HG02678 (cell line): ENCODE data around the gene TMEM59.
"Not testable (repeated sequence)": the region's sequence is repeated elsewhere in the genome, so short reads cannot be mapped to it uniquely, and the experiment has no call there.

Experiments used
- ATAC-seq: cut with Tn5 transposase; IDR thresholded peaks from one replicate; pipeline ENCODE4 v1.9.1; 2021; ENCODE audit warnings: mild to moderate bottlenecking, moderate library complexity; ENCODE audit not compliant: unreplicated experiment

The TMEM59 gene

DNA sequence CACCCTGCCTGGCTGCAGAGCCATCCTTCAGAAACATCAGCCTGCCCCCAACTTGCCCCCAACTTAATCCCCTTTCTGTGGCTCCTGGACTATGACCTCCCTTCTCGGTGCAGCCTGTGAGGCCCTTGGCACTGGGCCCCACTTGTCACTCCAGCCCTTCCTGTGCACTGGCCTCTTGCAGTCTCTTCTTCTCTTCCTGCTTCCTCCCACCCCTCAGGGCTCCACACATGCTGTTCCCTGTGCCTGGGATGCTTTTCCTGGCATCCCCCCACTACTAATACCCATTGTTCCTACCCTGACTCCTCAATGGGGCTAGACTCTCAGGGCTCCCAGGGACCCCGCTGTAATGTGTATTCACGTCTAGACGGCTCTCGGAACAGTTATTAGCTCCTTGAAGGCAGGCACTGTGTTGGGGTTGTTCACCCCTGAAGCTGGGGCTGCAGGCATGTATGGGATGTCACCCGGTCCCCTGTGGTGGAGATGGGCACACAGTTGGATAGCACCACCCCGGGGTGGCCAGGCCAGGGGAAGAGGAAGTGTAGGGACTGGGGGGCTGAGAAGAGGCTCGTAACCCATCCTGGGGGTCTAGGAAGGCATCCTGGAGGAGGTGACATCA is 39.5 kb downstream of the TMEM59 start:
- ATAC-seq = no peak

DNA sequence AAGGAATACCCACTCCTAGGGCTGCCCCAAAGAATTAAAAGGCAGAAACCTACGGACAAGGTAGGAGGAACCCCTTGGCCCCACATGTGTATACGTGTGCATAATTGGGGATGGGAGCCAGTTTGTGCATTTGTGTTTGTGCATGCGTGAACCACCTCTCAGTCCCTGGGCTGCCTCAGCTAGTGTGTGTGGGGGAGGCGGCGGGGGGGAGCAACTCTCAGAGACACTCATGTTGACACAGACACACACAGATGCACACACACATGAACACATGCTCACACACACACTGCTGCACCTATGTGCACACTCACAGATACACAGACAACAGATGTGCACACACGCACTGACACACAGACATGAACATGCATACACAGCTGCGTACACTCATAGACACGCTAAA is 40.1 kb downstream of the TMEM59 start:
- ATAC-seq = no peak

DNA sequence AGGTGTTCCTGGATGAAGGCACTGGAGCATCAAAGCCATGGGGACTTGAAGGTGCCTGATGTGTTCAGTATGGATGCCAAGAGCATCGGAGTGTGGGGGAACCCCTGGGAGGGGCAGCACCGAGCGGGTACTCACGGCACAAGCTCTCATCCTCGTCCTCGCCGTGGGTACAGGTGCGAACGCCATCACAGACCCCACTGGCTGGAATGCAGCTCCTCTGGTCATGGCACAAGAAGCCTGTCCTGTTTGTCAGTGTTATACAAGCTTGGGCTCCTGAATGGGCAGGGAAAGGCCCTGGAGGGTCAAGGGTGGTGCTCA is 41.0 kb downstream of the TMEM59 start:
- no peak for ATAC-seq

DNA sequence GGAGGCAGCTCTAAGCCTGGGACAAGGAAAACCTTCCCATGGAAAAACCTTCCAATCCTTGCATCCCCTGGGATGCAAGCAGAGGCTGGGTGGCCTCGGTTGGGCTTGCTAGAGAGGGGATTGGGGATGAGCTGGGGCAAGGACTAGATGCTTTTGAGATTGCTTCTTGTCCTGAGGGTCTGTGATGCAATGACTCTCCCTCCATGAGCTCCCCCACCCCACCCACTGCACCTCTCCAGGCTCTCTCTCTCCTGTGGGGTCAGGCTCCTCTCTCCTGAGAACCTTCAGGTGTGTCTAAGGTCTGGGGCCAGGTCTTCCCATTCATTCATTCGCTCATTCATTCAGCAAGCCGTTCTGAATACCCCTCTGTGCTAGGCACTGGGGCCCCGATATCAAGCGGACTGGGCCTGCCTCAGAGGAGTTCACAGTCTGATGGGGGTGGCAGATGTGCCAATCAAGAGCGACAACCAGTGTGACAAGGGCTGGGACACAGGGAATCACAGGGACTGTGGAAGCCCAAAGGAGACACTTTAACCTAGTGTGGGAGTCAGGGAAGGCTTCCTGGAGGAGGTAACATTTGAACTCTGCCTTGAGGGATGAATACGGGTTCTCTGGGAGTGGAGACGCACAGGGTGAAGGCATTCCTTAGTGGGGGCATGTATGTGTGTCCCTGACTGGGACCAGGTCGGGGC is 41.5 kb downstream of the TMEM59 start:
- no peak for ATAC-seq

DNA sequence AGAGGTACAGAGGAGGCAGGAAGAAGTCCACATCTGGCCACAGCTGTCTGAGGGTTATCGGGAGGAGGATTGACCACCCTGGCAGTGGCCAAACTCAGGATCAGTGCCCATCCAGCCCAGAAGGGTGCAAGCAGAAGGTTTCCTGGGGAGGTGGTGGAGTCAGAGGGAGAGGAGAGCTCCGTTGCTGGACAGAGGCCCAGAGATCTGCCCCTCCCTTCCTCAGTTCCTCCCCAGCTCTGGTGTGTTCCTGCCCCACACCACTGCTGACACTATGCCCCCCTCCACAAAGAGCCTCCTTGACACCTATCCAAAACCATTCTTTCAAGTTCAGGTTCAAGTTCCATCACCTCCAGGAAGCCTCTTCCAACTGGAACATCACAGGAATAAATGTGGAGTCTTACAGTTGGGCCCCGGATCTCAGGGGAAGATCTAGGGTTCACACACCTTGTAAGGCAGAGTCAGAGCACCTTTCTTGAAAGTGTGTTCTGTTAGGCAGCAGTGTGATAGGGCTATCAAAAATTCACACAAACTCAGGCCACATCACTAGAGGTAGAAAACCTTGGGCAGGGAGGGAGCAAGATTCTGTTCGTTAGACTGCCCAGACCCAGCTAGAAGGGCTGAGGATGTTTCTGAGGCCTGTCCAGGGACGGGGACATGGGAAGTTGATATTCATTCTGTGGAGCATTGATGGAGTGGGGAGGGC is 42.4 kb downstream of the TMEM59 start:
- ATAC-seq = no peak

DNA sequence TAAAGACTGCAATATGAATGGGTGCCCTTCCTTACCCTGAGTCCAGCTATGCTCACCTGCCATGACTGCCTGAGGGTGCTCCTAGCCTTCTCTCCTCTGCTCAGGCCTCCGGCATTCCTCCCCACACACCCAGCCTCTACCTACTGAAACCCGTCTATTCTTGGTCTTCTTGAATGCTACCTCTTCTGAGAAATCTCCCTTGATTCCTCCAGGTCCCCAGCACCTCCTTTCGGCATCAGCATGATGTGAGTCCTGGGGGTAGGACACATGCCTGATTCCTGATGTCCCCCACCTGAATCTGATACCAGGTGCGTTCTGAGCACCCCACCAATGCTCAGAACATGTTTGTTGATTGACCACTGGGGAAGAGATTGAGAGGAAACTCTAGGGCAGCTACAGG is 43.6 kb downstream of the TMEM59 start:
- no peak for ATAC-seq

DNA sequence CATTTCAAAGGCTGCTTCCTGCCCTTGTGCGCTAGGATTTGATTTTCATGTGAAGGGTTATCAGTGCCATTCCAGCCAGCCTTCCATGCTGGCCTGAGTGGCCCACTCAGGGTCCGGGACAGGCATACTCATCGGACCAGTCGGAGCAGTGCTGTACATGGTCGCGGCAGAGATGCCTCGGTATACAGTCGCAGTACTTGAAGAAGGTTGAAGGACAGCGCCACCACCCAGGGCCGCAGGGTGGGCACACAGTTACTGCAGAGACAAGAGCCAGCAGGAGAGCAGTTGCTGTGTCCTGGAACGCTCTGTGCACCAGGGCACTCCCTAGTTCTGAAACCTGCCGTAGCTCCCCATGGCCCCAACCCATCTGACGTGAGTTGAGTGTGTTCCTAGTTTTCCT is 44.1 kb downstream of the TMEM59 start:
- no peak for ATAC-seq

DNA sequence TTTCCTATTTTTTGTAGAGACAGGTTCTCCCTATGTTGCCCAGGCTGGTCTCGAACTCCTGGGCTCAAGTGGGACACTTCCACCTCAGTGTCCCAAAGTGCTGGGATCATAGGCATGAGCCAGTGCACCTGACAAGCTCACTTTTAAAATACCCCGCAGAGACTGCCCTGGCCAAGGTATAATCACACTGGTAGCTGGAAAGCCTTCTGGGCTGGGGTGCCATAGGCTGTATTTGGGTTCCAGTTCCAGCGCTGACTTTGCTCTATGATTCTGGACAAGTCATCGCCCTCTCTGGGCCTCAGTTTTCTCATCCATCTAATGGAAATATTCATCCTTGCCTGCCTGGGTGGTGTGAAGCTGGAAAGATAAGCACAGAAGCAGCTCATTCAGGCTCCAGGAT is 45.4 kb downstream of the TMEM59 start:
- ATAC-seq = no peak

DNA sequence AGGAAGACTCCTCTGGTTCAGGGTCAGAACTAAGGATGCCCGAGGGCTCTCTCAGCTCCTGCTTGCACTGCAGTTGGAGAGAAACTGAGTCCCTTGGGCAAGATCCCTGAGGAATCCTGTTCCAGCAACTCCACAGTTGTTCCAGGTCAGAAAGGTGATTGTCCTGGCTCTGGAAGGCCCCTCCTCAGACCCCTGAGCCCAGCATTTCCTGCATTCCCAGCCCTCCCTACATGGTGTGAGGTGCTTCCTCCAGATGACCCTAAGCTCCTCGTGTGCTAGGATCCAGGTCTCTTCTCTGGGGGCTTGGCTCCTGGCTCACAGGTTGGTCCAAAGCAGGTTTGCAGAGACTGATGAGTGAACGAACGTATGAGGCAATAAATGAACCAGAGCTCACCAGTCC is 46.5 kb downstream of the TMEM59 start:
- no peak for ATAC-seq

DNA sequence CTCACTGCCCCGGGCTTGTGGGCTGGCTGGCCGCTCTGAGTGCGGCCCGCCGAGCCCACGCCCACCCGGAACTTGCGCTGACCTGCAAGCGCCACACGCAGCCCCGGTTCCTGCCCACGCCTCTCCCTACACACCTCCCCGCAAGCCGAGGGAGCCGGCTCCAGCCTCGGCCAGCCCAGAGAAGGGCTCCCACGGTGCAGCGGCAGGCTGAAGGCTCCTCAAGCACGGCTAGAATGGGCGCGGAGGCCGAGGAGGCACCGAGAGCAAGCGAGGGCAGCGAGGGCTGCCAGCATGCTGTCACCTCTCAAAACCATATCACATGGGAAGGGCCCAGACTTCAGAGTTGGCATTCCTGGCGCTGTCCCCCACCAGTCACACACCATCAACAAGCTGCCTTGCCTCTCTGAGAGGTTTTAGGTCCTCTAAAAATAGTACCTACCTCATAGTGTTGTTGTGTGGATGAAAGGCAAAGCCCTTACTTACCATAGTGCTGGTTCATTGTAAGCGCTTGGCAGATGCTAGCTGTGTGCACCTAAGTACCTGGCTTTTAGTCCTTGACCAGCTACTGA is 48.4 kb downstream of the TMEM59 start:
- no peak for ATAC-seq

DNA sequence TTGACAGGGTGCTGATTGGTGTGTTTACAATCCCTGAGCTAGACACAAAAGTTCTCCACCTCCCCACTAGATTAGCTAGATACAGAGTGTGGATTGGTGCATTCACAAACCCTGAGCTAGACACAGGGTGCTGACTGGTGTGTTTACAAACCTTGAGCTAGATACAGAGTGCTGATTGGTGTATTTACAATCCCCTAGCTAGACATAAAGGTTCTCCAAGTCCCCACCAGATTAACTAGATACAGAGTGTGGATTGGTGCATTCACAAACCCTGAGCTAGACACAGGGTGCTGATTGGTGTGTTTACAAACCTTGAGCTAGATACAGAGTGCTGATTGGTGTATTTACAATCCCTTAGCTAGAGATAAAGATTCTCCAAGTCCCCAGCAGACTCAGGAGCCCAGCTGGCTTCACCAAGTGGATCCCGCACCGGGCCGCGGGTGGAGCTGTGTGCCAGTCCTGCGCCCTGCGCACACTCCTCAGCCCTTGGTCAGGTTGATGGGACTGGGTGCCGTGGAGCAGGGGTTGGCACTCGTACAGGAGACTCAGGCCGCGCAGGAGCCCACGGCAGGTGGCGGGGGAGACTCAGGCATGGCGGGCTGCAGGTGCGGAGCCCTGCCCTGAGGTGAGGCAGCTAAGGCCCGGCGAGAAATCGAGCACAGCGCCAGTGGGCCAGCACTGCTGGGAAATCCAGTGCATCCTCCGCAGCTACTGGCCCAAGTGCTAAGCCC is 49.1 kb downstream of the TMEM59 start:
- not testable (repeated sequence) for ATAC-seq

DNA sequence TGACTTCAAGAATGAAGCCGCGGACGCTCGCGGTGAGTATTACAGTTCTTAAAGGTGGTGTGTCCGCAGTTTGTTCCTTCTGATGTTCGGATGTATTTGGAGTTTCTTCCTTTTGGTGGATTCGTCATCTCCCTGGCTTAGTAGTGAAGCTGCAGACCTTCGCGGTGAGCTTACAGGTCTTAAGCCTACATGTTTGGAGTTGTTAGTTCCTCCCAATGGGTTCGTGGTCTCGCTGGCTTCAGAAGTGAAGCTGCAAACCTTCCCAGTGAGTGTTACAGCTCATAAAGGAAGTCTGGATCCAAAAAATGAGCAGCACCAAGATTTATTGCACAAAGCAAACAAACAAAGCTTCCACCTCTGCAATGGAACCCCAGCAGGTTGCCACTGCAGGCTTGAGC is 49.8 kb downstream of the TMEM59 start:
- no peak for ATAC-seq

DNA sequence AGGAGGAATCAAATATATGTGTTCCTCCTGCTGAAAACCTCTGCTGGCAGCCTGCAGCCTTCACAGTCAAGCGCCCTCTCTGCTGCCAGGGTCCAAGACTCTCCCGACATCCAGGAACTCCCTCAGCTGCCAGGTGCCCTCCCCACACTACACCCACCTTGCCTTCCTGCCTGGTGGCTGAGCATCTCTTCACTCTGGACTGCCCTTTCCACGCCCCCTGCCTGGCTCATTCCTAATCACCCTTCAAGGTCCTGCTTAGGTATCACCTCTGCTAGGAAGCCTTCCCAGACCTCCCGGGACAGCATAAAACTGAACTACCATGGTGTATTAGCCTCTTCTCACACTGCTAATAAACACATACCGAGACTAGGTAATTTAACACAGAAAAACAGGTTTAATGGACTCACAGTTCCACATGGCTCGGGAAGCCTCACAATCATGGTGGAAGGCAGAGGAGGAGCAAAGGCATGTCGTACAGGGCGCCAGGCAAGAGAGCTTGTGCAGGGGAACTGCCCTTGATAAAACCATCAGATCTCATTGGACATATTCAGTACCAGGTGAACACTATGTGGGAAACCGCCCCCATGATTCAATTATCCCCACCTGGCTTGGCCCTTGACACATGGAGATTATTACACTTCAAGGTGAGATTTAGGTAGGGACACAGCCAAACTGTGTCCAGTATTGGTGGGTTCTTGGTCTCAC is 50.3 kb downstream of the TMEM59 start:
- no peak for ATAC-seq

DNA sequence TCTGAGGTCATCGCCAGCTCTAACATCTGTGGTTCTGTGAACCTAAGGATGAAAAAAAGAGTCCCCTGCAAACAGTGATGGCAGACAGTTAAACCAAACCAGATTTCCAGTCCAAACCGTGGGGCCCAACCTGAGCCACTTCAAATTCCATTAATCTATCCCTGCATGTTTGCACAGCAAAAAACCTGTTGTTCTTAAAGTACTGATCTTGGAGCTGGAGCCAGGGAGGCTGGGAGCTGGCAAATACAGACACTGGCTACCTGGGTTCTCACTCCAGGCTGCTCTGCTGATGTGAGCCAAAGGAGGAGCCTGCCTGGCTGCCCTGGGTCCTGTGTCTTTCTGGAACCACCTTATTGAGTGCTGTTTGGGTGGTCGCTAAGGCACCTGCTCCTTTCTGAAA is 51.4 kb downstream of the TMEM59 start:
- no peak for ATAC-seq

DNA sequence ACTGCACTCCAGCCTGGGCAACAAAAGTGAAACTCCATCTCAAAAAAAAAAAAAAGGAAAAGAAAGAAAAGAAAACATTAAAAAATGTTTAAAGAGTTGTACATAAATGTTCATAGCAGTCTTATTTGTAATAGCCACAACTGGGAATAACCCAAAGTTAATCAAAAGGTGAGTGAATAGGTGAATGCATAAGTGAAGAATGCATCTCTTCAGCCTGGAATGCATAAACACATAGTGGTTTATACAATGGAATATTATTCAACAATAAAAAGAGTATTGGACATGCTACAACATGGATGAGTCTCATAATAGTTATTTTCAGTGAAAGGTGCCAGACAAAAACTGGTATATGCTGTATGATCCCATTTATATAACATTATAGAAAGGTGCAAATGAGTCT is 53.1 kb downstream of the TMEM59 start:
- ATAC-seq = no peak

DNA sequence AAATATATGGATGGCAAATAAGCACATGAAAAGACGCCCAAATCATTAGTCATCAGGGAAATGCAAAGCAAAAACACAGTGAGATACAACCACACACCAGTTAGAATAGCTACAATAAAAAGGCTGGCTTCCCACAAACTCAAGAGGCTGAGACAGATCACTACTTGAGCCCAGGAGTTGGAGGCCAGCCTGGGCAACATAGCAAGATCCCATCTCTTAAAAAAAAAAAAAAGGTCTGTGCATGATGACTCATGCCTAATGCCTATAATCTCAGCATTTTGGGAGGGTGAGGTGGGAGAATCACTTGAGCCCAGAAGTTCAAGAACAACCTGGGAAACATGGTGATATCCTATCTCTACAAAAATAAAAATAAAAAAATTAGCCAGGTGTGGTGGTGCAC is 54.8 kb downstream of the TMEM59 start:
- no peak for ATAC-seq

DNA sequence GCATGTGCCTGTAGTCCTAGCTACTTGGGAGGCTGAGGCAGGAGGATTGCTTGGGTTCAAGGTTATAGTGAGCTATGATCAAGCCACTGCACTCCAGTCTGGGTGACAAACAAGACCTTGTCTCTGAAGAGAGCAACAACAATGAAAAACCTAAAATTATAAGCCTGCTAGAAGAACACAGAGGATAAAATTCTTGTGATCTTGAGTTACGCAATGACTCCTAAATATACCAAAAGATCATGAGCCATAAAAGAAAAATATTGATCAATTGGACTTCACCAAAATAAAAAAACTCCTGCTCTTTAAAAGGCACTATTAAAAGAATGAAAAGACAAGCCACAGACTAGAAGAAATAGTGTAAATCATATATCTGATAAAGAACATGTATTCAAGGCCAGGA is 57.3 kb downstream of the TMEM59 start:
- ATAC-seq = no peak

DNA sequence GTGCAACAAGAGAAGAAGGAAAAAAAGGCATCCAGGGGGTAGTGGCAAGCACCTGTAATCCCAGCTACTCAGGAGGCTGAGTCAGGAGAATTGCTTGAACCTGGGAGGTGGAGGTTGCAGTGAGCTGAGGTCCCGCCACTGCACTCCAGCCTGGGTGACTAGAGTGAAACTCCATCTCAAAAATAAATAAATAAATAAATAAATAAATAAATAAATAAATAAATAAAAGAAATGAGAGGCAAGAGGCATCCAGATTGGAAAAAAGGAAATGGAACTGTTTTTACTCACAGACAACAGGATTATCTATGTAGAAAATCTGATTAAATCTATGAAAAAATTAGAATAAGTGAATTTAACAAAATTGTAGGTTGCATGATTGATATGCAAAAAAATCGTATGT is 58.5 kb downstream of the TMEM59 start:
- ATAC-seq = not testable (repeated sequence)

DNA sequence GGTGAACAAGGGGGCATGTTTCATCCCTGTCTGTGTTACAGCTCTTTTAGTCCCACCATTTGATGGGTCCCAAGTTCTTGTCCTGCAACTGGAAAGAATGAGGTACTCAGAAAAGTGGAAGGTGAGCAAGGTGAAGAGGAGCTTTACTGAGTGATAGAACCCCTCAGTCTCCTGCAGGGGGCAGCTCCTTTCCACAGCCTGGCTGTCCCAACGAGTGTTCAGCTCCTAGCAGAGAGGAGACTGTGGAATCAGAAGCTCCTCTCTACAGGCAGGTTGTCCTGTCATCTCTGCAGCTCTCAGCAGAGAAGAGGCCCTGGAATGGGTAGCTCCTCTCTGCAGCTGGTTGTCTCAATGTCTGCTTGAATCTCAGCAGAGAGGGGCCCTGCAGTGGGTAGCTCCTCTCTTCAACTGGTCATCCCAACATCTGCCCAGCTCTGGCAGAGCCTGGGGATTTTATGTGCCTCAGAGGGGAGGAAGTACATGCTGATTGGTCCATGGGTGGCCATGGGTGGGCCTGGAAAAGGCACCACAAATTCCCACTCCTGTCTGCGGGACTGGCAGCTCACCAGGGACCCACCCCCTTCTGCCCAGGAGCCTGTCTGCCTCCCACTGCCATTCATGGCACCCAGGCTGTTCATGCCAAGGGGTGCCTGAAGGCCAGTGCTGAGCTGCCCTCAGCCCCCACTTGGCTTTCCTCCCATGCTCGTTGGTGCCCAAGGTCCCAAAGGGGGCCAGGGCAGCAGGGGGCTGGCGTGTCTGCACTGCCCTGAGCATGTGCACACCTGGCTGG is 60.7 kb downstream of the TMEM59 start:
- no peak for ATAC-seq

DNA sequence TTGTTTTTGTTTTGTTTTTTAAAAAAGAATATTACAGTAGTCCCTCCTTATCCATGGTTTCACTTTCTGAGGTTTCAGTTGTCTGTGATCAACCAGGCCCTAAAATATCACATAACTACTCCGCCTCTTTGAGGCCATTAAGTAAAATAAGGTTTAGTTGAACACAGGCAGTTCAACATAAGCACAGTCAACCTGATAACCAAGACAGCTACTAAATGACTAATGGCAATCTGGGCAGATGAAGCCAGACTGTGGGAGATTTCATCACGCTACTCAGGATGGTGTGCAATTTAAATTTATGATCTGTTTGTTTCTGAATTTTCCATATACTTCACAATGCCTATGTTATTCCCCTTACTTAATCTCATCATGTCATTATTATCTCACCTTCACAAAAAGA is 65.1 kb downstream of the TMEM59 start:
- no peak for ATAC-seq
